ENCODE data around the gene TBC1D8. TPM values are rescaled to one million over a fixed set of nuclear protein-coding genes. Genes with fewer than 3 reads are reported as not detected.
A peak's percentile ranks its signal among the peaks of the same experiment; 100 is the strongest.

TBC1D8 gene
- total and polyA plus RNA-seq, 2 of the 13 experiments (the other 11 are each of a cell fraction or from before 2014, with no cell fraction given), result 45.1 to 95.4 TPM

DNA sequence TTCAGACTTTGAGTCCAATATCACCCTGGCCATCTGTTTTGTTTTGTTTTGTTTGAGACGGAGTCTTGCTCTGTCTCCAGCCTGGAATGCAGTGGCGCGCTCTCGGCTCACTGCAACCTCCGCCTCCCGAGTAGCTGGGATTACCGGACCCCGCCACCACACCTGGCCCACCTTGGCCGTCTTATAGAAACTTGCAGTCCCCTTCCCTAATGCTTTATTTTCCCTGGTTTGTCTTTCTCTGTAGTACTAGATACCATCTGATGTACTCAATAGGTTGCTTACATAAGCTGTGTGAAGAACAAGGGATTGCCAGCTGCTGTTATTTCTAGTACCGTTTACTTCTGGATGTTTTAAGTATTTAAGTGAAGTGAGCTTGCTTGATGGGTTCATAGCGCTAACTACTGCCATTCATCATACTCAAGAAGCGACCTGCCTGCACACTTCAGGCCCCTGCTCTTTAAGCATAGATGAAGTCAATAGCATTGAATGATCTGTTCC, 147.9 kb downstream of the TBC1D8 start (continued):
- TF ChIP-seq, protein P1, sequence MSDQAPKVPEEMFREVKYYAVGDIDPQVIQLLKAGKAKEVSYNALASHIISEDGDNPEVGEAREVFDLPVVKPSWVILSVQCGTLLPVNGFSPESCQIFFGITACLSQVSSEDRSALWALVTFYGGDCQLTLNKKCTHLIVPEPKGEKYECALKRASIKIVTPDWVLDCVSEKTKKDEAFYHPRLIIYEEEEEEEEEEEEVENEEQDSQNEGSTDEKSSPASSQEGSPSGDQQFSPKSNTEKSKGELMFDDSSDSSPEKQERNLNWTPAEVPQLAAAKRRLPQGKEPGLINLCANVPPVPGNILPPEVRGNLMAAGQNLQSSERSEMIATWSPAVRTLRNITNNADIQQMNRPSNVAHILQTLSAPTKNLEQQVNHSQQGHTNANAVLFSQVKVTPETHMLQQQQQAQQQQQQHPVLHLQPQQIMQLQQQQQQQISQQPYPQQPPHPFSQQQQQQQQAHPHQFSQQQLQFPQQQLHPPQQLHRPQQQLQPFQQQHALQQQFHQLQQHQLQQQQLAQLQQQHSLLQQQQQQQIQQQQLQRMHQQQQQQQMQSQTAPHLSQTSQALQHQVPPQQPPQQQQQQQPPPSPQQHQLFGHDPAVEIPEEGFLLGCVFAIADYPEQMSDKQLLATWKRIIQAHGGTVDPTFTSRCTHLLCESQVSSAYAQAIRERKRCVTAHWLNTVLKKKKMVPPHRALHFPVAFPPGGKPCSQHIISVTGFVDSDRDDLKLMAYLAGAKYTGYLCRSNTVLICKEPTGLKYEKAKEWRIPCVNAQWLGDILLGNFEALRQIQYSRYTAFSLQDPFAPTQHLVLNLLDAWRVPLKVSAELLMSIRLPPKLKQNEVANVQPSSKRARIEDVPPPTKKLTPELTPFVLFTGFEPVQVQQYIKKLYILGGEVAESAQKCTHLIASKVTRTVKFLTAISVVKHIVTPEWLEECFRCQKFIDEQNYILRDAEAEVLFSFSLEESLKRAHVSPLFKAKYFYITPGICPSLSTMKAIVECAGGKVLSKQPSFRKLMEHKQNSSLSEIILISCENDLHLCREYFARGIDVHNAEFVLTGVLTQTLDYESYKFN (CRISPR knock-in tag; conservative IDR thresholded peaks at IDR 0.05), result 0 out of 2 replicates have a peak, but pooled peaks have one; percentile 5
- TF ChIP-seq, protein P2, sequence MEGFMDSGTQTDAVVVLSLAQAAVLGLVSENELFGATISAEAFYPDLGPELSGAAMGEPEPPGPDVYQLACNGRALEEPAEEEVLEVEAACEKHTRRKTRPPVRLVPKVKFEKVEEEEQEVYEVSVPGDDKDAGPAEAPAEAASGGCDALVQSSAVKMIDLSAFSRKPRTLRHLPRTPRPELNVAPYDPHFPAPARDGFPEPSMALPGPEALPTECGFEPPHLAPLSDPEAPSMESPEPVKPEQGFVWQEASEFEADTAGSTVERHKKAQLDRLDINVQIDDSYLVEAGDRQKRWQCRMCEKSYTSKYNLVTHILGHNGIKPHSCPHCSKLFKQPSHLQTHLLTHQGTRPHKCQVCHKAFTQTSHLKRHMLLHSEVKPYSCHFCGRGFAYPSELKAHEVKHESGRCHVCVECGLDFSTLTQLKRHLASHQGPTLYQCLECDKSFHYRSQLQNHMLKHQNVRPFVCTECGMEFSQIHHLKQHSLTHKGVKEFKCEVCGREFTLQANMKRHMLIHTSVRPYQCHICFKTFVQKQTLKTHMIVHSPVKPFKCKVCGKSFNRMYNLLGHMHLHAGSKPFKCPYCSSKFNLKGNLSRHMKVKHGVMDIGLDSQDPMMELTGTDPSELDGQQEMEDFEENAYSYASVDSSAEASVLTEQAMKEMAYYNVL (CRISPR knock-in tag; IDR thresholded peaks at IDR 0.05; ENCODE audit: borderline replicate concordance), result no peak
- TF ChIP-seq, protein P3, sequence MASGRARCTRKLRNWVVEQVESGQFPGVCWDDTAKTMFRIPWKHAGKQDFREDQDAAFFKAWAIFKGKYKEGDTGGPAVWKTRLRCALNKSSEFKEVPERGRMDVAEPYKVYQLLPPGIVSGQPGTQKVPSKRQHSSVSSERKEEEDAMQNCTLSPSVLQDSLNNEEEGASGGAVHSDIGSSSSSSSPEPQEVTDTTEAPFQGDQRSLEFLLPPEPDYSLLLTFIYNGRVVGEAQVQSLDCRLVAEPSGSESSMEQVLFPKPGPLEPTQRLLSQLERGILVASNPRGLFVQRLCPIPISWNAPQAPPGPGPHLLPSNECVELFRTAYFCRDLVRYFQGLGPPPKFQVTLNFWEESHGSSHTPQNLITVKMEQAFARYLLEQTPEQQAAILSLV (CRISPR knock-in tag; IDR thresholded peaks at IDR 0.05; ENCODE audit: borderline replicate concordance), result no peak
- TF ChIP-seq NFIC (IDR thresholded peaks at IDR 0.05; ENCODE audit: low read length) (peak; percentile 30; the same call in 1 of the 2 replicates), MEIS1 (CRISPR knock-in tag; IDR thresholded peaks at IDR 0.05; ENCODE audit: borderline replicate concordance) (no peak), TOPORS (CRISPR knock-in tag; IDR thresholded peaks at IDR 0.05) (0 out of 2 replicates have a peak, but pooled peaks have one; percentile 2), TAF15 (IDR thresholded peaks at IDR 0.05; ENCODE audit: low read depth, low read length, poor library complexity, severe bottlenecking) (no peak), ZMYM4 (CRISPR knock-in tag; IDR thresholded peaks at IDR 0.05) (no peak; the same call in 1 of the 2 replicates), XBP1 (CRISPR knock-in tag; IDR thresholded peaks at IDR 0.05) (no peak), FIP1L1 (IDR thresholded peaks at IDR 0.05; ENCODE audit: borderline replicate concordance, insufficient read depth, low read depth, low read length) (no peak), CEBPG (CRISPR knock-in tag; IDR thresholded peaks at IDR 0.05) (no peak), SPEN (CRISPR knock-in tag; IDR thresholded peaks at IDR 0.05; ENCODE audit: low read depth) (no peak), ZNF24 (IDR thresholded peaks at IDR 0.05) (no peak), RBM39 (IDR thresholded peaks at IDR 0.05; ENCODE audit: low read depth, low read length, poor library complexity, severe bottlenecking) (no peak), NFATC3 (CRISPR knock-in tag; IDR thresholded peaks at IDR 0.05) (no peak)
- TF ChIP-seq, protein P4, sequence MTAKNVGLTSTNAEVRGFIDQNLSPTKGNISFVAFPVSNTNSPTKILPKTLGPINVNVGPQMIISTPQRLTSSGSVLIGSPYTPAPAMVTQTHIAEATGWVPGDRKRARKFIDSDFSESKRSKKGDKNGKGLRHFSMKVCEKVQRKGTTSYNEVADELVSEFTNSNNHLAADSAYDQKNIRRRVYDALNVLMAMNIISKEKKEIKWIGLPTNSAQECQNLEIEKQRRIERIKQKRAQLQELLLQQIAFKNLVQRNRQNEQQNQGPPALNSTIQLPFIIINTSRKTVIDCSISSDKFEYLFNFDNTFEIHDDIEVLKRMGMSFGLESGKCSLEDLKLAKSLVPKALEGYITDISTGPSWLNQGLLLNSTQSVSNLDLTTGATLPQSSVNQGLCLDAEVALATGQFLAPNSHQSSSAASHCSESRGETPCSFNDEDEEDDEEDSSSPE (CRISPR knock-in tag; IDR thresholded peaks at IDR 0.05), result no peak
- TF ChIP-seq, protein P5, sequence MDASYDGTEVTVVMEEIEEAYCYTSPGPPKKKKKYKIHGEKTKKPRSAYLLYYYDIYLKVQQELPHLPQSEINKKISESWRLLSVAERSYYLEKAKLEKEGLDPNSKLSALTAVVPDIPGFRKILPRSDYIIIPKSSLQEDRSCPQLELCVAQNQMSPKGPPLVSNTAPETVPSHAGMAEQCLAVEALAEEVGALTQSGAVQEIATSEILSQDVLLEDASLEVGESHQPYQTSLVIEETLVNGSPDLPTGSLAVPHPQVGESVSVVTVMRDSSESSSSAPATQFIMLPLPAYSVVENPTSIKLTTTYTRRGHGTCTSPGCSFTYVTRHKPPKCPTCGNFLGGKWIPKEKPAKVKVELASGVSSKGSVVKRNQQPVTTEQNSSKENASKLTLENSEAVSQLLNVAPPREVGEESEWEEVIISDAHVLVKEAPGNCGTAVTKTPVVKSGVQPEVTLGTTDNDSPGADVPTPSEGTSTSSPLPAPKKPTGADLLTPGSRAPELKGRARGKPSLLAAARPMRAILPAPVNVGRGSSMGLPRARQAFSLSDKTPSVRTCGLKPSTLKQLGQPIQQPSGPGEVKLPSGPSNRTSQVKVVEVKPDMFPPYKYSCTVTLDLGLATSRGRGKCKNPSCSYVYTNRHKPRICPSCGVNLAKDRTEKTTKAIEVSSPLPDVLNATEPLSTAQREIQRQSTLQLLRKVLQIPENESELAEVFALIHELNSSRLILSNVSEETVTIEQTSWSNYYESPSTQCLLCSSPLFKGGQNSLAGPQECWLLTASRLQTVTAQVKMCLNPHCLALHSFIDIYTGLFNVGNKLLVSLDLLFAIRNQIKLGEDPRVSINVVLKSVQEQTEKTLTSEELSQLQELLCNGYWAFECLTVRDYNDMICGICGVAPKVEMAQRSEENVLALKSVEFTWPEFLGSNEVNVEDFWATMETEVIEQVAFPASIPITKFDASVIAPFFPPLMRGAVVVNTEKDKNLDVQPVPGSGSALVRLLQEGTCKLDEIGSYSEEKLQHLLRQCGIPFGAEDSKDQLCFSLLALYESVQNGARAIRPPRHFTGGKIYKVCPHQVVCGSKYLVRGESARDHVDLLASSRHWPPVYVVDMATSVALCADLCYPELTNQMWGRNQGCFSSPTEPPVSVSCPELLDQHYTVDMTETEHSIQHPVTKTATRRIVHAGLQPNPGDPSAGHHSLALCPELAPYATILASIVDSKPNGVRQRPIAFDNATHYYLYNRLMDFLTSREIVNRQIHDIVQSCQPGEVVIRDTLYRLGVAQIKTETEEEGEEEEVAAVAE (CRISPR knock-in tag; IDR thresholded peaks at IDR 0.05; ENCODE audit: borderline replicate concordance), result no peak

Measured in HepG2 (cell line).